AG08396 (cell line): ENCODE results near the gene ACTRT2.

Experiments used
- DNase-seq: peaks from one replicate; pipeline ENCODE4 v3.0.0; 2012; ENCODE audit warnings: low spot score, mixed read lengths

ACTRT2 gene

GRCh38 chr1:3069491-3070308 is 48.4 kb downstream of the ACTRT2 start:
- DNase-seq: peak; percentile 88

GRCh38 chr1:3070309-3070643 is 49.0 kb downstream of the ACTRT2 start:
- no peak for DNase-seq

GRCh38 chr1:3070644-3071564 is 49.6 kb downstream of the ACTRT2 start:
- peak; percentile 56 for DNase-seq

GRCh38 chr1:3071565-3072390 is 50.5 kb downstream of the ACTRT2 start:
- no peak for DNase-seq
